H9 (cell line): ENCODE measurements around the gene MAOA. TPM values are rescaled to one million over a fixed set of nuclear protein-coding genes. Genes with fewer than 3 reads are reported as not detected.

ENCODE experiments used
- DNase-seq: peaks from one replicate; pipeline ENCODE4 v3.0.0-alpha.2; 2017
- H2AFZ ChIP-seq: one replicate; pipeline ENCODE4 v1.6.1; 2013; ENCODE audit warnings: mild to moderate bottlenecking, low read length, control low read depth, moderate library complexity
- H2AK5ac ChIP-seq: 2 replicates; pipeline ENCODE4 v1.6.1; 2013; ENCODE audit warnings: low read length, control low read depth, mixed read lengths; ENCODE audit not compliant: insufficient read length
- H2BK120ac ChIP-seq: one replicate; pipeline ENCODE4 v1.6.1; 2013; ENCODE audit warnings: low read depth, mild to moderate bottlenecking, low read length, control low read depth, inconsistent platforms; ENCODE audit not compliant: poor library complexity, severe bottlenecking
- H2BK12ac ChIP-seq: 2 replicates; pipeline ENCODE4 v1.6.1; 2013; ENCODE audit warnings: low read length, control low read depth, mixed read lengths, low read depth; ENCODE audit not compliant: insufficient read length
- H2BK15ac ChIP-seq: 2 replicates; pipeline ENCODE4 v1.6.1; 2013; ENCODE audit warnings: low read depth, low read length, control low read depth
- H2BK20ac ChIP-seq: one replicate; pipeline ENCODE4 v1.6.1; 2013; ENCODE audit warnings: low read depth, mild to moderate bottlenecking, low read length, control low read depth, inconsistent platforms; ENCODE audit not compliant: poor library complexity, severe bottlenecking
- H2BK5ac ChIP-seq: 2 replicates; pipeline ENCODE4 v1.6.1; 2013; ENCODE audit warnings: low read length, control low read depth, mixed read lengths; ENCODE audit not compliant: insufficient read length
- H3K14ac ChIP-seq: 2 replicates; pipeline ENCODE4 v1.6.1; 2013; ENCODE audit warnings: low read length, control low read depth; ENCODE audit not compliant: insufficient read depth
- H3K18ac ChIP-seq: 2 replicates; pipeline ENCODE4 v1.6.1; 2013; ENCODE audit warnings: low read depth, mild to moderate bottlenecking, mixed read lengths, low read length, control low read depth; ENCODE audit not compliant: insufficient read length
- H3K23ac ChIP-seq: 2 replicates; pipeline ENCODE4 v1.6.1; 2013; ENCODE audit warnings: low read length, control low read depth, mixed read lengths, low read depth; ENCODE audit not compliant: insufficient read length
- H3K23me2 ChIP-seq: 2 replicates; pipeline ENCODE4 v1.6.1; 2013; ENCODE audit warnings: low read depth, mild to moderate bottlenecking, mixed read lengths, low read length, control low read depth; ENCODE audit not compliant: insufficient read length, poor library complexity, severe bottlenecking
- H3K27ac ChIP-seq: 2 replicates; pipeline ENCODE4 v1.5.1; 2013; ENCODE audit warnings: low read length, control low read depth, mixed read lengths, low read depth; ENCODE audit not compliant: insufficient read length
- H3K27me3 ChIP-seq: 2 replicates; pipeline ENCODE4 v1.6.1; 2013; ENCODE audit warnings: low read length, control low read depth, inconsistent platforms; ENCODE audit not compliant: insufficient read depth
- H3K4ac ChIP-seq: 2 replicates; pipeline ENCODE4 v1.6.1; 2013; ENCODE audit warnings: low read depth, mild to moderate bottlenecking, control low read depth, inconsistent platforms, low read length, moderate library complexity
- H3K4me1 ChIP-seq: 2 replicates; pipeline ENCODE4 v1.6.1; 2013; ENCODE audit warnings: low read length, control low read depth, inconsistent platforms; ENCODE audit not compliant: insufficient read depth
- H3K4me2 ChIP-seq: 2 replicates; pipeline ENCODE4 v1.6.1; 2013; ENCODE audit warnings: low read length, control low read depth, mixed read lengths; ENCODE audit not compliant: insufficient read length, insufficient read depth
- H3K56ac ChIP-seq: 2 replicates; pipeline ENCODE4 v1.6.1; 2013; ENCODE audit warnings: low read depth, mild to moderate bottlenecking, mixed read lengths, low read length, control low read depth; ENCODE audit not compliant: insufficient read length
- H3K79me1 ChIP-seq: 2 replicates; pipeline ENCODE4 v1.6.1; 2013; ENCODE audit warnings: low read depth, mild to moderate bottlenecking, moderate library complexity, low read length, control low read depth, inconsistent platforms; ENCODE audit not compliant: insufficient read depth, poor library complexity, severe bottlenecking
- H3K79me2 ChIP-seq: 2 replicates; pipeline ENCODE4 v1.6.1; 2013; ENCODE audit warnings: low read length, control low read depth, inconsistent platforms; ENCODE audit not compliant: insufficient read depth
- H3K9ac ChIP-seq: 2 replicates; pipeline ENCODE4 v1.6.1; 2013; ENCODE audit warnings: low read length, control low read depth, mixed read lengths; ENCODE audit not compliant: insufficient read length; ENCODE audit errors: extremely low read depth
- H3K9me3 ChIP-seq: one replicate; pipeline ENCODE4 v1.6.1; 2013; ENCODE audit warnings: low read depth, low read length, inconsistent platforms; ENCODE audit not compliant: control insufficient read depth
- H3T11ph ChIP-seq: one replicate; pipeline ENCODE4 v1.6.1; 2013; ENCODE audit warnings: mild to moderate bottlenecking, low read length, control low read depth, inconsistent platforms
- H4K20me1 ChIP-seq: one replicate; pipeline ENCODE4 v1.6.1; 2013; ENCODE audit not compliant: control insufficient read depth, insufficient read length, insufficient read depth
- H4K5ac ChIP-seq: 2 replicates; pipeline ENCODE4 v1.6.1; 2013; ENCODE audit warnings: low read depth, mild to moderate bottlenecking, mixed read lengths, low read length, control low read depth; ENCODE audit not compliant: insufficient read length
- H4K8ac ChIP-seq: replicated peaks from 2 replicates; pipeline ENCODE4 v1.6.1; 2013; ENCODE audit warnings: low read length, control low read depth, mixed read lengths, low read depth; ENCODE audit not compliant: insufficient read length
- H4K91ac ChIP-seq: 2 replicates; pipeline ENCODE4 v1.6.1; 2013; ENCODE audit warnings: low read depth, mild to moderate bottlenecking, moderate library complexity, mixed read lengths, low read length, control low read depth; ENCODE audit not compliant: insufficient read length
- H3K27ac Mint-ChIP-seq, 3 experiments: 2 replicates in 2 of 3; 3 replicates in 1 of 3; pipeline ENCODE4 v1.8.0; 2020 to 2021; ENCODE audit warnings: mixed read lengths in 3 of 3, mild to moderate bottlenecking in 1 of 3, moderate library complexity in 1 of 3
- H3K27me3 Mint-ChIP-seq: 2 replicates; pipeline ENCODE4 v1.8.0; 2021; ENCODE audit warnings: low read depth, mild to moderate bottlenecking, moderate library complexity, mixed read lengths
- H3K36me3 Mint-ChIP-seq, 3 experiments: 2 replicates in 2 of 3; 3 replicates in 1 of 3; pipeline ENCODE4 v1.8.0; 2020 to 2021; ENCODE audit warnings: low read depth in 3 of 3, mixed read lengths in 3 of 3; ENCODE audit not compliant: insufficient read depth in 1 of 3
- H3K4me1 Mint-ChIP-seq, 2 experiments: 2 replicates each; pipeline ENCODE4 v1.8.0; 2020; ENCODE audit warnings: mixed read lengths in 2 of 2
- H3K4me3 Mint-ChIP-seq, 2 experiments: 2 replicates in 1 of 2; 3 replicates in 1 of 2; pipeline ENCODE4 v1.8.0; 2020 to 2021; ENCODE audit warnings: mild to moderate bottlenecking in 2 of 2, mixed read lengths in 2 of 2, moderate library complexity in 1 of 2
- H3K9me3 Mint-ChIP-seq, 2 experiments: 2 replicates in 1 of 2; 3 replicates in 1 of 2; pipeline ENCODE4 v1.8.0; 2020; ENCODE audit warnings: mild to moderate bottlenecking in 2 of 2, mixed read lengths in 2 of 2, moderate library complexity in 1 of 2
- WGBS: extraction: QIAGEN DNeasy Blood & Tissue Kit; methylation state at CpG from one replicate; pipeline ENCODE4 v1.1.7; 2013; ENCODE audit warnings: missing lambda C conversion rate, low lambda C conversion rate, mixed read lengths; ENCODE audit not compliant: insufficient read length; ENCODE audit errors: extremely low coverage; 5-methylcytosine and 5-hydroxymethylcytosine counted together
- total RNA-seq: library from RNA; stranded (reverse); gene quantifications from 2 replicates; pipeline ENCODE4 v1.2.1, GENCODE V29; 2021
- TF ChIP-seq, protein P1 (sequence below): fragments of 200-600 bp; sonication (generic); conservative IDR thresholded peaks from 3 replicates; pipeline ENCODE4 v1.8.0; 2021; ENCODE audit warnings: antibody characterized with exemption, mild to moderate bottlenecking

MAOA gene
- total RNA-seq, 1 experiment from 2014 or later: 0.28 TPM

- Histone ChIP-seq H3K56ac (no peak overlapping the region), H3K79me2 (no peaks in the 10 kb centered on the region), H4K91ac (no peak overlapping the region), H2AFZ (no peak overlapping the region), H3K23ac (no peak overlapping the region), H3K4me2 (no peak overlapping the region), H4K20me1 (no peaks in the 10 kb centered on the region), H3K27ac (no peak overlapping the region), H4K5ac (no peak overlapping the region), H2AK5ac (no peak overlapping the region), H2BK5ac (no peak overlapping the region), H4K8ac (no peak overlapping the region), H2BK15ac (no peak overlapping the region), H3T11ph (no peak overlapping the region), H3K9me3 (no peaks in the 10 kb centered on the region), H3K4me1 (no peaks in the 10 kb centered on the region), H2BK120ac (no peak overlapping the region), H3K79me1 (no peaks in the 10 kb centered on the region), H3K27me3 (no peaks in the 10 kb centered on the region), H2BK12ac (no peak overlapping the region), H3K18ac (no peak overlapping the region), H3K14ac (no peak overlapping the region), H2BK20ac (no peak overlapping the region), H3K4ac (no peak overlapping the region), H3K23me2 (no peaks in the 10 kb centered on the region), H3K9ac (no peak overlapping the region)
- Mint-ChIP-seq H3K9me3 (peaks cover 42 to 62% of the 10 kb centered on the region in 2 experiments), H3K4me3 (no peak overlapping the region), H3K27me3 (no peaks in the 10 kb centered on the region; the same call in 1 of the 2 replicates), H3K36me3 (peaks cover 0 to 9% (median 0%) of the 10 kb centered on the region in 3 experiments; a peak in 3 of 7 replicates), H3K4me1 (peaks cover 7 to 8% of the 10 kb centered on the region in 2 experiments), H3K27ac (no peak overlapping the region)
- DNase-seq: no peak
- WGBS: no CpG with 5 or more reads among the region's 1 CpG
- TF ChIP-seq, protein P1, sequence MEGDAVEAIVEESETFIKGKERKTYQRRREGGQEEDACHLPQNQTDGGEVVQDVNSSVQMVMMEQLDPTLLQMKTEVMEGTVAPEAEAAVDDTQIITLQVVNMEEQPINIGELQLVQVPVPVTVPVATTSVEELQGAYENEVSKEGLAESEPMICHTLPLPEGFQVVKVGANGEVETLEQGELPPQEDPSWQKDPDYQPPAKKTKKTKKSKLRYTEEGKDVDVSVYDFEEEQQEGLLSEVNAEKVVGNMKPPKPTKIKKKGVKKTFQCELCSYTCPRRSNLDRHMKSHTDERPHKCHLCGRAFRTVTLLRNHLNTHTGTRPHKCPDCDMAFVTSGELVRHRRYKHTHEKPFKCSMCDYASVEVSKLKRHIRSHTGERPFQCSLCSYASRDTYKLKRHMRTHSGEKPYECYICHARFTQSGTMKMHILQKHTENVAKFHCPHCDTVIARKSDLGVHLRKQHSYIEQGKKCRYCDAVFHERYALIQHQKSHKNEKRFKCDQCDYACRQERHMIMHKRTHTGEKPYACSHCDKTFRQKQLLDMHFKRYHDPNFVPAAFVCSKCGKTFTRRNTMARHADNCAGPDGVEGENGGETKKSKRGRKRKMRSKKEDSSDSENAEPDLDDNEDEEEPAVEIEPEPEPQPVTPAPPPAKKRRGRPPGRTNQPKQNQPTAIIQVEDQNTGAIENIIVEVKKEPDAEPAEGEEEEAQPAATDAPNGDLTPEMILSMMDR: no peak
Observed at GRCh38 chrX:43734444-43734843, 78.3 kb downstream of the MAOA start.
